Lung (tissue), 12 donors: ENCODE data around the gene STK32B. TPM values are rescaled to one million over a fixed set of nuclear protein-coding genes. Genes with fewer than 3 reads are reported as not detected.
"Not testable (repeated sequence)": the region's sequence is repeated elsewhere in the genome, so short reads cannot be mapped to it uniquely, and the experiment has no call there.

Experiments
- ATAC-seq: fragments of 200-7000 bp; cut with Tn5 transposase; one replicate; pipeline ENCODE4 v1.9.1; 2020; ENCODE audit warnings: moderate number of reproducible peaks; ENCODE audit not compliant: insufficient read depth, low FRiP score
- DNase-seq, 3 donors: peaks; one replicate each; pipeline ENCODE4 v3.0.0-alpha.2; 2013 to 2017
- H3K27ac ChIP-seq, 2 donors: one replicate each; pipeline ENCODE4 v1.5.1; 2013; ENCODE audit warnings: mild to moderate bottlenecking in 2 of 2, moderate library complexity in 2 of 2, control low read depth in 1 of 2, inconsistent platforms in 1 of 2, low read depth in 1 of 2, low read length in 1 of 2
- H3K27me3 ChIP-seq, 3 donors: one replicate each; pipeline ENCODE4 v1.5.1; 2013; ENCODE audit warnings: low read length in 2 of 3; ENCODE audit not compliant: control insufficient read depth in 3 of 3, insufficient read depth in 3 of 3
- H3K36me3 ChIP-seq, 4 donors: one replicate each; pipeline ENCODE4 v1.5.1; 2013; ENCODE audit warnings: low read length in 4 of 4, mild to moderate bottlenecking in 1 of 4, moderate library complexity in 1 of 4; ENCODE audit not compliant: control insufficient read depth in 4 of 4, insufficient read depth in 4 of 4
- H3K4me1 ChIP-seq, 5 donors: one replicate each; pipeline ENCODE4 v1.5.1; 2013; ENCODE audit warnings: low read length in 5 of 5, mild to moderate bottlenecking in 2 of 5, moderate library complexity in 1 of 5; ENCODE audit not compliant: control insufficient read depth in 5 of 5, insufficient read depth in 5 of 5
- H3K4me3 ChIP-seq: one replicate; pipeline ENCODE4 v1.5.1; 2013; ENCODE audit warnings: mild to moderate bottlenecking, control low read depth, moderate library complexity
- H3K9ac ChIP-seq, 2 donors: one replicate each; pipeline ENCODE4 v1.5.1; 2013; ENCODE audit warnings: low read length in 2 of 2, control low read depth in 1 of 2; ENCODE audit not compliant: insufficient read depth in 1 of 2
- H3K9me3 ChIP-seq, 4 donors: one replicate each; pipeline ENCODE4 v1.5.1; 2013; ENCODE audit warnings: low read length in 3 of 4, mild to moderate bottlenecking in 1 of 4, moderate library complexity in 1 of 4; ENCODE audit not compliant: control insufficient read depth in 4 of 4, insufficient read depth in 3 of 4
- CTCF ChIP-seq: IDR thresholded peaks from 2 replicates; pipeline ENCODE4 v1.5.1; 2012; ENCODE audit warnings: mild to moderate bottlenecking; ENCODE audit errors: control extremely low read depth, extremely low read depth
- WGBS, 2 donors: extraction: QIAGEN DNeasy Blood & Tissue Kit; methylation state at CpG; one replicate each; pipeline ENCODE4 v1.1.7; 2013; 5-methylcytosine and 5-hydroxymethylcytosine counted together
- polyA plus RNA-seq, 2 donors: library from polyadenylated mRNA; stranded (reverse); fragments of 200-250 nt; gene quantifications; one replicate each; pipeline ENCODE4 v1.2.1, GENCODE V29; 2013
- total RNA-seq, 2 donors: library from RNA; depleted of rRNA in 1 of 2; stranded (reverse); fragments of >200 nt in 1 of 2; gene quantifications; one replicate each; pipeline ENCODE4 v1.2.1, GENCODE V29; 2014 to 2021
- donor health status: control.
- donor health status: control.
- donor health status: Bipolar disorder and iron deficiency.
- donor health status: healthy.
- donor health status: DM: yes; HTN: yes; CAD: no.

The STK32B gene
- total and polyA plus RNA-seq, 4 donors, result 0.29 to 2.2 (median 1.4) TPM

DNA sequence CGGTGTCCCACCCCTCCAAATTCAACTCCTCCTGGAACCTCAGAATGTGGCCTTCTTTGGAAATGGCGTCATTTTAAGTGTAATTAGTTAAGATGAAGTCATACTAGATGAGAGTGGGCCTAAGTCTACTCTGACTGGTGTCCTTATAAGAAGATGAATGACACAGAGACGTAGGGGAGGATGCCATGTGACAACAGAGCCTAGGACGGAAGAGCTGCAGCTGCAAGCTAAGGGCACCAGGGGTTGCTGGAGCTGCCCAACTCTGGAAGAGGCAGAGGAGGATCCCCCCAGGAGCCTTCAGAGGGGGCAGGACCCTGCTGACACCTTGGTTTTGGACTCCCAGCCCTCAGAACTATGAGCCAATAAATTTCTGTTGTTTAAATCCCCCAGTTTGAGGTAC, 115.1 kb downstream of the STK32B start:
- ATAC-seq (peak; percentile 6), DNase-seq (no peak)
- Histone ChIP-seq H3K4me3 (no peak overlapping the region), H3K4me1 (peaks cover 0 to 11% (median 0%) of the 10 kb centered on the region in 5 donors), H3K9ac (no peak overlapping the region), H3K27ac (no peak overlapping the region), H3K9me3 (peaks cover 0 to 14% (median 0%) of the 10 kb centered on the region in 4 donors), H3K27me3 (no peaks in the 10 kb centered on the region), H3K36me3 (no peaks in the 10 kb centered on the region)
- TF ChIP-seq CTCF, result no peak
- 85 to 90% methylated on average over 4 of the region's 4 CpGs for WGBS, 2 donors

DNA sequence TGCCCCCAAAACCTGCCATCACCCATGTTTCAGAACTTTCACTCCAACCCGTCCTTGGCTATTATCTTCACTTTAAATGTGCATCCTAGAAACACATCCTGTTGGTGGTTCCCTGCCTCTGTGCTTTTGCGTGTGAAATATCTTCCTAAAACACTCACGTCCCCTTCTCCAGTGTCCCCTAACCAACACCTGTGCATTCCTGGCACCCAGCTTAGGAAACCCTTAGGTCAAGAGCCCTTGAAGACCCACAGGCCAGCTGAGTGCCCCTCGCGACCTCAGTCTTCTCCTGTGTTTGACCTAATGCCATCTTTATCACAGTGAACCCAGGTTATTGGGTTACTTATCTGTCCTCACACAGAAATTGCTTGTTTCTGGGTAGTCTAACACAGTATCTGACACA, 117.6 kb downstream of the STK32B start:
- Histone ChIP-seq H3K36me3 (no peaks in the 10 kb centered on the region), H3K4me3 (no peak overlapping the region), H3K27me3 (no peaks in the 10 kb centered on the region), H3K4me1 (peaks cover 0 to 11% (median 0%) of the 10 kb centered on the region in 5 donors), H3K9me3 (peaks cover 0 to 14% (median 0%) of the 10 kb centered on the region in 4 donors), H3K9ac (no peak overlapping the region), H3K27ac (no peak overlapping the region)
- 75 to 84% methylated on average over 5 of the region's 5 CpGs for WGBS, 2 donors
- DNase-seq (no peak), ATAC-seq (no peak)
- no peak for TF ChIP-seq CTCF

GRCh38 chr4:5175836-5176235, 124.6 kb downstream of the STK32B start:
- not testable (repeated sequence) for H3K4me1 ChIP-seq, H3K27me3 ChIP-seq, H3K27ac ChIP-seq, H3K4me3 ChIP-seq, DNase-seq, ATAC-seq, H3K36me3 ChIP-seq, H3K9ac ChIP-seq
- peaks cover 0 to 12% (median 0%) of the 10 kb centered on the region in 4 donors for H3K9me3 ChIP-seq
- WGBS, 2 donors, result 94 to 96% methylated on average over 11 of the region's 11 CpGs

DNA sequence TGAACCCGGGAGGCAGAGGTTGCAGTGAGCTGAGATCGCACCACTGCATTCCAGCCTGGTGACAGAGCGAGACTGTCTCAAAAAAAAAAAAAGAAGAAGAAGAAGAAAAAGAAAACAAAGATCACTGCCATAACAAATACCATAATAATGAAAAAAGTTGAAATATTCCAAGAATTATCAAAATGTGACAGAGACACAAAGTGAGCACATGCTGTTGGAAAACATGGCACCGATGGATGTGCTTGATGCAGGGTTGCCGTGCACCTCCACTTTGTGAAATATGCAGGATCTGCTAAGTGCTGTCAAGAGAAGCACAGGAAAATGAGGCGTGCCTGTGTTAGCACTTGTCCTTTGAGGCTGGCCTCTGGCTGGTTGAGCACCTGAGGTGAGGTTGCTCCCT, 133.3 kb downstream of the STK32B start:
- no peaks in the 10 kb centered on the region for H3K27me3 ChIP-seq
- no peaks in the 10 kb centered on the region for H3K36me3 ChIP-seq
- peaks cover 0 to 4% (median 0%) of the 10 kb centered on the region in 4 donors for H3K9me3 ChIP-seq
- no peak for ATAC-seq
- no peaks in the 10 kb centered on the region for H3K4me1 ChIP-seq
- no peak overlapping the region for H3K9ac ChIP-seq
- WGBS, 2 donors, result 78 to 89% methylated on average over 6 of the region's 6 CpGs
- no peak for TF ChIP-seq CTCF
- no peak overlapping the region for H3K27ac ChIP-seq
- no peak overlapping the region for H3K4me3 ChIP-seq
- DNase-seq, result no peak
